ENCODE results near the gene CDON.

The CDON gene

GRCh38 chr11:126083829-126084607 lies 21.4 kb upstream of the CDON start:
- no peak for TF ChIP-seq CTCF (IDR thresholded peaks at IDR 0.05; ENCODE audit: control insufficient read depth, extremely low read depth, insufficient read depth)
- no peak overlapping the region for H3K4me3 ChIP-seq (ENCODE audit: low read depth, low read length)
- no peak for DNase-seq (ENCODE audit: low read depth)

- H3K4me3 ChIP-seq (ENCODE audit: low read depth, low read length) = no peak overlapping the region
- TF ChIP-seq CTCF (IDR thresholded peaks at IDR 0.05; ENCODE audit: control insufficient read depth, extremely low read depth, insufficient read depth) = no peak
- DNase-seq (ENCODE audit: low read depth) = no peak
These were observed 19.8 kb upstream of the CDON start for GRCh38 chr11:126082251-126083109.

- no peak overlapping the region for H3K4me3 ChIP-seq (ENCODE audit: low read depth, low read length)
- no peak for DNase-seq (ENCODE audit: low read depth)
- no peak for TF ChIP-seq CTCF (IDR thresholded peaks at IDR 0.05; ENCODE audit: control insufficient read depth, extremely low read depth, insufficient read depth)
These were observed 19.2 kb upstream of the CDON start for GRCh38 chr11:126081915-126082250.

GRCh38 chr11:126080161-126080941 lies 17.7 kb upstream of the CDON start:
- DNase-seq (ENCODE audit: low read depth) = peak; percentile 85
- no peak for TF ChIP-seq CTCF (IDR thresholded peaks at IDR 0.05; ENCODE audit: control insufficient read depth, extremely low read depth, insufficient read depth)
- H3K4me3 ChIP-seq (ENCODE audit: low read depth, low read length) = no peak overlapping the region

- peak; percentile 20; the same call in 1 of the 2 replicates for TF ChIP-seq CTCF (IDR thresholded peaks at IDR 0.05; ENCODE audit: control insufficient read depth, extremely low read depth, insufficient read depth)
- DNase-seq (ENCODE audit: low read depth) = no peak
These were observed 17.0 kb upstream of the CDON start for GRCh38 chr11:126079621-126080124.

GRCh38 chr11:126076641-126077040 lies 14.0 kb upstream of the CDON start:
- no peak for DNase-seq (ENCODE audit: low read depth)
- H3K4me3 ChIP-seq (ENCODE audit: low read depth, low read length) = no peak overlapping the region
- no peak for TF ChIP-seq CTCF (IDR thresholded peaks at IDR 0.05; ENCODE audit: control insufficient read depth, extremely low read depth, insufficient read depth)

More at GRCh38 chr11:126079621-126080124, 17.0 kb upstream of the CDON start:
- H3K4me3 ChIP-seq (ENCODE audit: low read depth, low read length) = no peak overlapping the region

All from LNCaP clone FGC (cell line).